B cell (primary cell): ENCODE data around the gene SGIP1. TPM values are rescaled to one million over a fixed set of nuclear protein-coding genes. Genes with fewer than 3 reads are reported as not detected.

Experiments used
- ATAC-seq: fragments of 200-7000 bp; cut with Tn5 transposase; one replicate; pipeline ENCODE4 v1.10.0; 2021; ENCODE audit warnings: low read depth, mild to moderate bottlenecking, moderate number of reproducible peaks, moderate library complexity
- CTCF ChIA-PET: fragments of 350-600 bp; sonication (Branson Sonifier 250); formaldehyde crosslinking; loops from one replicate; lab custom pipeline; 2021; ENCODE audit warnings: antibody characterized with exemption, inconsistent platforms; lab: Charles Lee
- POLR2A ChIA-PET: fragments of 350-600 bp; sonication (Branson Sonifier 250); formaldehyde crosslinking; loops from one replicate; lab custom pipeline; 2021; ENCODE audit warnings: antibody characterized with exemption; lab: Charles Lee
- DNase-seq: peaks from one replicate; pipeline ENCODE4 v3.0.0; 2013
- H2AFZ ChIP-seq: 2 replicates; pipeline ENCODE4 v1.6.1; 2012; ENCODE audit warnings: mild to moderate bottlenecking, low read depth, low read length; ENCODE audit not compliant: insufficient read depth, poor library complexity, severe bottlenecking
- H3K27ac ChIP-seq, 2 donors: 1 replicate in 1 of 2; 2 replicates in 1 of 2; pipeline ENCODE4 v1.5.1; 2012 to 2013; ENCODE audit warnings: low read length in 2 of 2, mild to moderate bottlenecking in 2 of 2, moderate library complexity in 1 of 2
- H3K27me3 ChIP-seq, 4 experiments: fragments of 200-600 bp in 1 of 4; sonication (generic) in 1 of 4; replicated peaks in 1 of 4; 1 replicate in 2 of 4; 2 replicates in 2 of 4; pipeline versions ENCODE4 v1.6.1 to v1.7.0; 2013 to 2016; ENCODE audit warnings: low read length in 3 of 4, mild to moderate bottlenecking in 2 of 4, mixed read lengths in 1 of 4, moderate library complexity in 1 of 4; ENCODE audit not compliant: insufficient read depth in 4 of 4, control insufficient read depth in 3 of 4; ENCODE audit errors: control extremely low read depth in 1 of 4
- H3K36me3 ChIP-seq, 2 experiments: replicated peaks in 1 of 2; 1 replicate in 1 of 2; 2 replicates in 1 of 2; pipeline versions ENCODE4 v1.6.1 to v1.7.1; 2013; ENCODE audit warnings: low read length in 1 of 2; ENCODE audit not compliant: insufficient read depth in 2 of 2, control insufficient read depth in 1 of 2; ENCODE audit errors: control extremely low read depth in 1 of 2, extremely low read depth in 1 of 2
- H3K4me1 ChIP-seq, 2 donors: fragments of 200-600 bp in 1 of 2; sonication (generic) in 1 of 2; 1 replicate in 1 of 2; 2 replicates in 1 of 2; pipeline versions ENCODE4 v1.5.1 to v1.6.1; 2013 to 2017; ENCODE audit warnings: low read length in 2 of 2; ENCODE audit not compliant: control insufficient read depth in 2 of 2, insufficient read depth in 2 of 2
- H3K4me2 ChIP-seq: replicated peaks from 2 replicates; pipeline ENCODE3; 2012; ENCODE audit warnings: mild to moderate bottlenecking, low read depth, low read length; ENCODE audit not compliant: poor library complexity, severe bottlenecking
- H3K4me3 ChIP-seq, 5 experiments: fragments of 200-600 bp in 1 of 5; sonication (generic) in 1 of 5; 1 replicate in 3 of 5; 2 replicates in 2 of 5; pipeline versions ENCODE4 v1.5.1 to v1.7.0; 2011 to 2016; ENCODE audit warnings: low read length in 4 of 5, mild to moderate bottlenecking in 4 of 5, low read depth in 2 of 5, control low read depth in 1 of 5, moderate library complexity in 1 of 5; ENCODE audit not compliant: insufficient read depth in 1 of 5; ENCODE audit errors: control extremely low read depth in 1 of 5, extremely low read depth in 1 of 5
- H3K79me2 ChIP-seq: fragments of 200-600 bp; sonication (generic); one replicate; pipeline ENCODE4 v1.6.0; 2016; ENCODE audit warnings: low read length; ENCODE audit not compliant: control insufficient read depth, insufficient read depth
- H3K9ac ChIP-seq: fragments of 200-600 bp; sonication (generic); 2 replicates; pipeline ENCODE4 v1.6.1; 2017; ENCODE audit warnings: mild to moderate bottlenecking, low read length, moderate library complexity
- H3K9me3 ChIP-seq, 3 donors: one replicate each; pipeline versions ENCODE4 v1.6.1 to v1.7.1; 2013; ENCODE audit warnings: low read length in 2 of 3; ENCODE audit not compliant: control insufficient read depth in 2 of 3, insufficient read depth in 1 of 3; ENCODE audit errors: control extremely low read depth in 1 of 3
- H4K20me1 ChIP-seq: 2 replicates; pipeline ENCODE4 v1.6.0; 2012; ENCODE audit warnings: mild to moderate bottlenecking, low read length; ENCODE audit not compliant: insufficient read depth, control insufficient read depth, poor library complexity, severe bottlenecking
- H3K27ac Mint-ChIP-seq: one replicate; pipeline ENCODE4 v1.8.0; 2021; ENCODE audit warnings: mixed read lengths
- H3K27me3 Mint-ChIP-seq: one replicate; pipeline ENCODE4 v1.8.0; 2021; ENCODE audit warnings: mixed read lengths
- H3K4me1 Mint-ChIP-seq: one replicate; pipeline ENCODE4 v1.8.0; 2021; ENCODE audit warnings: mixed read lengths
- H3K4me3 Mint-ChIP-seq: one replicate; pipeline ENCODE4 v1.8.0; 2021; ENCODE audit warnings: mixed read lengths
- H3K9me3 Mint-ChIP-seq: one replicate; pipeline ENCODE4 v1.8.0; 2022; ENCODE audit warnings: mixed read lengths; ENCODE audit not compliant: insufficient read depth
- CTCF ChIP-seq: fragments of 200-600 bp; IDR thresholded peaks from one replicate; pipeline ENCODE4 v1.8.0; 2022; ENCODE audit warnings: antibody characterized with exemption, mild to moderate bottlenecking
- EZH2 ChIP-seq: IDR thresholded peaks from 2 replicates; pipeline ENCODE4 v1.6.1; 2012; ENCODE audit warnings: borderline replicate concordance, low read depth, mild to moderate bottlenecking, moderate library complexity, low read length; ENCODE audit not compliant: insufficient read depth, poor library complexity, severe bottlenecking
- WGBS: methylation state at CpG from one replicate; pipeline ENCODE4 v1.1.5; 2013; ENCODE audit warnings: missing lambda C conversion rate; ENCODE audit not compliant: insufficient coverage; 5-methylcytosine and 5-hydroxymethylcytosine counted together
- intact Hi-C: fragments of 100-400 bp; cut with micrococcal nuclease; formaldehyde crosslinking; loops from one replicate; pipeline ENCODE4 v1.10.0; 2022
- polyA plus RNA-seq: library from polyadenylated mRNA; depleted of rRNA; stranded (reverse); fragments of >200 nt; gene quantifications from 2 replicates; pipeline ENCODE4 v1.2.3, GENCODE V29; 2012
- total RNA-seq, 2 donors: library from RNA; stranded (reverse); fragments of 120-200 nt in 1 of 2; gene quantifications; 1 replicate in 1 of 2; 2 replicates in 1 of 2; pipeline versions ENCODE4 v1.2.3 to v1.2.4, GENCODE V29; 2013 to 2022

Gene SGIP1
- total and polyA plus RNA-seq, 2 donors (not counting 1 experiment from before 2014, with no cell fraction given): not detected

- H3K9ac ChIP-seq: no peak overlapping the region
- no peaks in the 10 kb centered on the region for H3K36me3 ChIP-seq
- DNase-seq: no peak
- H3K4me2 ChIP-seq: no peak overlapping the region
- ChIA-PET POLR2A (no interaction called here), CTCF (no interaction called here)
- no peak overlapping the region for H3K4me3 ChIP-seq
- H4K20me1 ChIP-seq: no peaks in the 10 kb centered on the region
- no peak overlapping the region for H2AFZ ChIP-seq
- Mint-ChIP-seq H3K27ac (no peak overlapping the region), H3K4me3 (no peak overlapping the region), H3K4me1 (no peaks in the 10 kb centered on the region), H3K9me3 (no peaks in the 10 kb centered on the region), H3K27me3 (peaks cover 9% of the 10 kb centered on the region)
- no peaks in the 10 kb centered on the region for H3K79me2 ChIP-seq
- no peak for TF ChIP-seq CTCF
- no peak for TF ChIP-seq EZH2
- H3K9me3 ChIP-seq: no peaks in the 10 kb centered on the region
- no peaks in the 10 kb centered on the region for H3K27me3 ChIP-seq
- intact Hi-C loops: no loop called here
- no peak for ATAC-seq
- H3K27ac ChIP-seq: no peak overlapping the region
- H3K4me1 ChIP-seq: no peaks in the 10 kb centered on the region
Measured at GRCh38 chr1:66696771-66697170, 162.8 kb downstream of the SGIP1 start.

GRCh38 chr1:66699213-66699612 lies 165.3 kb downstream of the SGIP1 start:
- no peak overlapping the region for H3K27ac ChIP-seq
- no peaks in the 10 kb centered on the region for H3K79me2 ChIP-seq
- H3K27ac Mint-ChIP-seq: no peak overlapping the region
- peaks cover 4% of the 10 kb centered on the region for H3K27me3 Mint-ChIP-seq
- no peak overlapping the region for H3K4me3 ChIP-seq
- H3K4me3 Mint-ChIP-seq: no peak overlapping the region
- H3K4me1 Mint-ChIP-seq: no peaks in the 10 kb centered on the region
- ATAC-seq (no peak), DNase-seq (no peak)
- intact Hi-C loops: no loop called here
- ChIA-PET POLR2A (no interaction called here), CTCF (interaction anchor here (1.1 kb wide), 1 partner anchor 26 kb away, joined by 4 read pairs; no protein-coding TSS in a partner anchor)
- no peaks in the 10 kb centered on the region for H3K9me3 Mint-ChIP-seq
- no peak overlapping the region for H2AFZ ChIP-seq
- H3K9me3 ChIP-seq: no peaks in the 10 kb centered on the region
- TF ChIP-seq EZH2: no peak
- TF ChIP-seq CTCF: no peak
- 90% methylated on average over 5 of the region's 5 CpGs for WGBS
- no peak overlapping the region for H3K4me2 ChIP-seq
- no peaks in the 10 kb centered on the region for H3K36me3 ChIP-seq
- H4K20me1 ChIP-seq: no peaks in the 10 kb centered on the region
- H3K27me3 ChIP-seq: no peaks in the 10 kb centered on the region
- no peak overlapping the region for H3K9ac ChIP-seq
- no peaks in the 10 kb centered on the region for H3K4me1 ChIP-seq
